Mesenteric fat pad (tissue), 1 donor: ENCODE data around the gene MID1IP1. TPM values are rescaled to one million over a fixed set of nuclear protein-coding genes. Genes with fewer than 3 reads are reported as not detected.

Experiments used
- total RNA-seq: library from RNA; stranded (reverse); fragmentation: NEBNext Ultra II Directional; extraction: Animal tissue kit (Norgen Biotek cat#: 25700); gene quantifications from one replicate; pipeline ENCODE4 v1.2.1, GENCODE V29; 2021
- donor health status: DM: yes; HTN: yes; CAD: no.

The MID1IP1 gene
- total RNA-seq, 1 donor from 2014 or later = 35.0 TPM

Other genes starting within 250 kb of the MID1IP1 start
- gene TSPAN7, start 239.9 kb upstream of the MID1IP1 start, total RNA-seq = 32.0 TPM